HFF-Myc (cell line): ENCODE data around the gene PCSK6.

Experiments used
- DNase-seq: peaks from one replicate; pipeline ENCODE4 v3.0.0-alpha.2; 2011; ENCODE audit warnings: low read depth; ENCODE audit errors: extremely low read depth
- H3K4me3 ChIP-seq: replicated peaks from 2 replicates; pipeline ENCODE4 v1.5.1; 2011; ENCODE audit warnings: low read depth, mild to moderate bottlenecking, control low read depth, low read length
- TF ChIP-seq, protein P1 (sequence below): IDR thresholded peaks from 2 replicates; pipeline ENCODE4 v1.5.1; 2012; ENCODE audit warnings: mild to moderate bottlenecking, low read depth, low read length, control low read depth; ENCODE audit errors: missing control alignments

PCSK6 gene

DNA sequence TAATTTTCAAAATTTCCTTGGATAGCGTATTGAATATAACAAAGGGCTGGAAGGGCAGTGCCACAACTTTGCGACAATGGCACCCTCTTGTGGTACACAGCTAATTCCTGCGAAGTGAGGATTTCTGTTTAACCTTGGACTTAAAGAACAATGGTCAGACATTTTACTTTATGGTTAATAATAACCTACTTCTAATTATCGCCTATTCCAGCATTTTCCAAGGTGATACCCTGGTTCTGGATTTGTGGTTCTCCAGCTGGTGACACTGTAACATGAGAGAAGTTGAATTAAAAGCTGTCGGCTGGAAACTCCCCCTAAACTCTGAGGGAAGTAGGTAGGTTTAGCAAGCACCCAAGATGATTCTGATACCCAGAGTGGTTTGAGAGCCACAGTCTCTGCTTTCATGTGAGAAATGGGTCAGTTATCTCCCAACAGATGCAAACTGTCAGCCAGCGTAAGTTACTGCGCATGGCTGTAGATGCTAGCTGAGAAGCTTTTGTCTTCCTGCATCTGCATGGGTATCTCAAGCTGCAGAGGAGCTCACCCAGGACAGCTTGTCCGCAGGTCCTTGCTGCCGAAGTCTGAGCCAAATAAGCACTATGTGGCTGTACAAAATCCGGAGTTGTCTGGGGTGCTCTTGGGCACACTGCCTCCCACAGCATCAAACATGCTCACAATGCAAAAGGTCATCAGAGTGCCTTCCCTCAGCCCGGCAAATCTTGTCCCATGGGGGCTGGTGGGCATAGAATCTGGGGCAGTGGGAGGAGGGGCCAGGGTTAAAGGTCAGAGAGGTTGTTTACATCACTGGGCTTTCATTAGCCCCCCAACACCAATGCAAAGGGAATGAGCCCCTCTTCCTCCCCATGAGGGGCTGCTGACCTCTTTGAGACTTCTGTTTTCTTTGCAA lies 231.0 kb downstream of the PCSK6 start:
- no peak overlapping the region for H3K4me3 ChIP-seq
- TF ChIP-seq, protein P1, sequence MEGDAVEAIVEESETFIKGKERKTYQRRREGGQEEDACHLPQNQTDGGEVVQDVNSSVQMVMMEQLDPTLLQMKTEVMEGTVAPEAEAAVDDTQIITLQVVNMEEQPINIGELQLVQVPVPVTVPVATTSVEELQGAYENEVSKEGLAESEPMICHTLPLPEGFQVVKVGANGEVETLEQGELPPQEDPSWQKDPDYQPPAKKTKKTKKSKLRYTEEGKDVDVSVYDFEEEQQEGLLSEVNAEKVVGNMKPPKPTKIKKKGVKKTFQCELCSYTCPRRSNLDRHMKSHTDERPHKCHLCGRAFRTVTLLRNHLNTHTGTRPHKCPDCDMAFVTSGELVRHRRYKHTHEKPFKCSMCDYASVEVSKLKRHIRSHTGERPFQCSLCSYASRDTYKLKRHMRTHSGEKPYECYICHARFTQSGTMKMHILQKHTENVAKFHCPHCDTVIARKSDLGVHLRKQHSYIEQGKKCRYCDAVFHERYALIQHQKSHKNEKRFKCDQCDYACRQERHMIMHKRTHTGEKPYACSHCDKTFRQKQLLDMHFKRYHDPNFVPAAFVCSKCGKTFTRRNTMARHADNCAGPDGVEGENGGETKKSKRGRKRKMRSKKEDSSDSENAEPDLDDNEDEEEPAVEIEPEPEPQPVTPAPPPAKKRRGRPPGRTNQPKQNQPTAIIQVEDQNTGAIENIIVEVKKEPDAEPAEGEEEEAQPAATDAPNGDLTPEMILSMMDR, result peak; percentile 78
- DNase-seq, result peak; percentile 65

DNA sequence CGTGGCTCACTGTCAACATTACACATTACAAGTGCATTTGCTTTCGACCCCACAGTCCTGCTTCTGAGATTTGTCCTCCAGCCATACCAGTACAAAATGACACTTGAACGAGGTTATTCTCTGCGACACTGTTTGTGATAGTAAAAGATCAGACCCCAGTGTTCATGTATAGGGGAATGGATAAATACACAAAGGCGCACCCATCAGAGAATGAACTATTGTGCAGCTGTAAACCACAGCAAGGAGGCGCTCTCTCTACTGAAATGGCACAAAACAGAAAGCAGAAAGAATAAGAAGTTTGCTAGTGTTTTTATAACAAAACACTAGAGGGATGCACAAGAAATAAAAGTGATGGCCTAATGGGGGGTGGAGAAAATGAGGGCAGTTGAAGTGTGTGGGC lies 232.8 kb downstream of the PCSK6 start:
- DNase-seq, result no peak
- TF ChIP-seq, protein P1, result peak; percentile 45
- no peak overlapping the region for H3K4me3 ChIP-seq

DNA sequence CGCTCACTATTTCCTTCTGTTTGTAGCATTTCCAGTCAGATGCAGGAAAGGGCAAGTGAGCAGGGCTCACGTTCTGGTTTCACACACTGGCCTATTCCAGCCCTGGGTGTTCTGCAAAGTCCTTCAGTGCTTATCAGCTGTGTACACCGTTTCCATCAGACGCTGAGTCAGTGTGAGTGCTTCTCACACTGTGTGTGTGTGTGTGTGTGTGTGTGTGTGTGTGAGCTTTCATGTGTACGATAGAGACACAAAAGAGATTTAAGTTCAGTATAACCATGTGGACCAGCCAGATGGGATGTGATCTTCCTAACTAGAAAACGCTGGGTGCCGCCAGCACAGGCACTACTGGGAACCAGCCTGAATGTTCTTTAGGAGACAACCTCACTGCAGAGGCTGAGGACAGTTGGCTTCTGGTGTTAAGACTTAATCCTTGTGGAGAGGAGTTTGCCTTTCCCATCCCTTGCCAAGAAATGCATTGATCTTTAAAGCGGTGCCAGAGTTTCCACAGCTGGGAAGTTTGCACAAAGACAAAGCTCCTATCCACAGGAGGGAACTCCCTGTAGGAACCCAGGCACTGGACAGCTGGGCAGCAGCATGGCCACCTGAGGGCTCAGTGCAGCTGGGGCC lies 233.8 kb downstream of the PCSK6 start:
- H3K4me3 ChIP-seq, result no peak overlapping the region
- TF ChIP-seq, protein P1, result no peak
- DNase-seq, result no peak

DNA sequence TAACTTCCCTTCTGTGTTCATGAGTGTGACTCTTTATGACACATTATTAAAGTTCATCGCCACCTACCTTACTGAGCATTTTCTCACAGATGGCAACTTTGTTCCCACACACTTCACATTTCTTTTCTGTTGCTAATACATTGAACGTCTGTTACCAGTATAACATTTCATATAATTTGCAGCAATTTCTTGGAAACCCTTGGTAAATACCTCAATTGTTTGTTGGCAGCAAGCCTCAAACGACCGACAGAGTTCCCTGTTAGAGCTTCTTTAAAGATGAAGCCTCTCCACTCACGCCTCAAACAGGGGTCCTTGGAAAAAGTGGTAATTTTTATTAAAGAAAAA lies 234.5 kb downstream of the PCSK6 start:
- H3K4me3 ChIP-seq, result no peak overlapping the region
- TF ChIP-seq, protein P1, result no peak
- no peak for DNase-seq

DNA sequence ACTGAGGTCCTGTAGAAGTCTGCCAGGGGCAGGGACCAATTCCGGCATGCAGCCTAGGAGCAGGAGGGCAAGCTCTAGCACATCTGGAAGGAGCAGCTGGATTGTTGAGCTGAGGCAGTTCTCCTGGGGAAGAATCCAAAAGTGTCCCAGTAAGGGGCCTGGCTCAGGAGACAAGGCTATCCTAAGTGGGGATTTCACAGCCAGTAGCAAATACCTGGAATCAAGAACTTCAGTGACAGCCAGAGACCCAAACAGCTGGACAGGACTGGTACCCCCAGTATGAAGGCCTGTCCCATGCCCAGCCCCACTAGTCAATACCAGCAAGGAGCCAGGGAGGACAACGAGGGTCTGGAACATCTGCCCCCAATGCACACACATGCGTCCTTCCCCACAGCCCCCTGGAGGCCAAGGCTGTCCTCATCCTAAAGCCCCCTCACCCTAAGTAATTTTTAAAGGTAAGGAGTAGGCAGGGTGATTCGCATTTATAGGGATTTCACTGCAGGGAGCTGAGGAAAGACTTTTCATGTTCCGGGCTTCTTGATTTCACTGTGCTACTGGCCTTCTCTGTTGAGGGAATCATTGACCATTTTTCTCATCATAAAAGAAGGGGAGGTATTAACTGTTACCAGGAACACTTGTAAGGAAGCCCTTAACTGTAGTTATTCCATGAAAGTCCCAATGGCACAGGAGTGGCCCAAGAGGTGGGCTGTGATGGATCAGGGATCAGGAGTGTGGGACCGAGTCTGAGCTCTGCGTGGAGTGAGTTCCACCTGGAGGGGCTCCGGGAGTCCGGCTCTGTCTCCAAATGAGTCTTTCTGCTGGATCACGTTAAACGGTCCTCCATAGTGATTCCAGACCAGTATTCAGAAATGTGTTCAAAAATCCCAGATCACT lies 235.1 kb downstream of the PCSK6 start:
- no peak for DNase-seq
- H3K4me3 ChIP-seq, result no peak overlapping the region
- TF ChIP-seq, protein P1, result peak; percentile 6
